Fibroblast of skin of scalp (primary cell): ENCODE measurements around the gene SNX3.
A peak's percentile ranks its signal among the peaks of the same experiment; 100 is the strongest.
"Not testable (repeated sequence)": the region's sequence is repeated elsewhere in the genome, so short reads cannot be mapped to it uniquely, and the experiment has no call there.

ENCODE experiments used
- DNase-seq: peaks from one replicate; pipeline ENCODE4 v3.0.0-alpha.2; 2013

SNX3 gene

GRCh38 chr6:108260126-108260808 is 573 bp downstream of the SNX3 start:
- peak; percentile 33 for DNase-seq

GRCh38 chr6:108254433-108255410 is 6.1 kb downstream of the SNX3 start:
- no peak for DNase-seq

- DNase-seq: peak; percentile 42
Measured at GRCh38 chr6:108253241-108253640, 7.6 kb downstream of the SNX3 start.

GRCh38 chr6:108252055-108252454 is 8.8 kb downstream of the SNX3 start:
- DNase-seq: no peak

- no peak for DNase-seq
Measured at GRCh38 chr6:108251252-108251651, 9.6 kb downstream of the SNX3 start.

- DNase-seq: peak; percentile 6
Measured at GRCh38 chr6:108250240-108250866, 10.5 kb downstream of the SNX3 start.

- DNase-seq: no peak
Measured at GRCh38 chr6:108247965-108248536, 12.8 kb downstream of the SNX3 start.

- DNase-seq: not testable (repeated sequence)
Measured at GRCh38 chr6:108245095-108245494, 15.7 kb downstream of the SNX3 start.

- DNase-seq: no peak
Measured at GRCh38 chr6:108243836-108244235, 17.0 kb downstream of the SNX3 start.

- no peak for DNase-seq
Measured at GRCh38 chr6:108242721-108243120, 18.1 kb downstream of the SNX3 start.

- DNase-seq: no peak
Measured at GRCh38 chr6:108242259-108242658, 18.6 kb downstream of the SNX3 start.

GRCh38 chr6:108238322-108238721 is 22.5 kb downstream of the SNX3 start:
- no peak for DNase-seq

- DNase-seq: no peak
Measured at GRCh38 chr6:108236791-108237190, 24.0 kb downstream of the SNX3 start.

- DNase-seq: no peak
Measured at GRCh38 chr6:108235127-108235526, 25.7 kb downstream of the SNX3 start.

- no peak for DNase-seq
Measured at GRCh38 chr6:108228416-108228815, 32.4 kb downstream of the SNX3 start.

GRCh38 chr6:108227290-108227689 is 33.5 kb downstream of the SNX3 start:
- DNase-seq: no peak

GRCh38 chr6:108222504-108222903 is 38.3 kb downstream of the SNX3 start:
- DNase-seq: no peak

- DNase-seq: no peak
Measured at GRCh38 chr6:108222064-108222463, 38.8 kb downstream of the SNX3 start.

GRCh38 chr6:108211671-108212070 is 49.2 kb downstream of the SNX3 start:
- DNase-seq: no peak

GRCh38 chr6:108210556-108210955 is 50.3 kb downstream of the SNX3 start:
- no peak for DNase-seq

- no peak for DNase-seq
Measured at GRCh38 chr6:108209738-108210137, 51.1 kb downstream of the SNX3 start.

GRCh38 chr6:108207013-108207412 is 53.8 kb downstream of the SNX3 start:
- no peak for DNase-seq
